ENCODE data around the gene DLGAP1.
A peak's percentile ranks its signal among the peaks of the same experiment; 100 is the strongest.
"Not testable (repeated sequence)": the region's sequence is repeated elsewhere in the genome, so short reads cannot be mapped to it uniquely, and the experiment has no call there.

DLGAP1 gene

DNA sequence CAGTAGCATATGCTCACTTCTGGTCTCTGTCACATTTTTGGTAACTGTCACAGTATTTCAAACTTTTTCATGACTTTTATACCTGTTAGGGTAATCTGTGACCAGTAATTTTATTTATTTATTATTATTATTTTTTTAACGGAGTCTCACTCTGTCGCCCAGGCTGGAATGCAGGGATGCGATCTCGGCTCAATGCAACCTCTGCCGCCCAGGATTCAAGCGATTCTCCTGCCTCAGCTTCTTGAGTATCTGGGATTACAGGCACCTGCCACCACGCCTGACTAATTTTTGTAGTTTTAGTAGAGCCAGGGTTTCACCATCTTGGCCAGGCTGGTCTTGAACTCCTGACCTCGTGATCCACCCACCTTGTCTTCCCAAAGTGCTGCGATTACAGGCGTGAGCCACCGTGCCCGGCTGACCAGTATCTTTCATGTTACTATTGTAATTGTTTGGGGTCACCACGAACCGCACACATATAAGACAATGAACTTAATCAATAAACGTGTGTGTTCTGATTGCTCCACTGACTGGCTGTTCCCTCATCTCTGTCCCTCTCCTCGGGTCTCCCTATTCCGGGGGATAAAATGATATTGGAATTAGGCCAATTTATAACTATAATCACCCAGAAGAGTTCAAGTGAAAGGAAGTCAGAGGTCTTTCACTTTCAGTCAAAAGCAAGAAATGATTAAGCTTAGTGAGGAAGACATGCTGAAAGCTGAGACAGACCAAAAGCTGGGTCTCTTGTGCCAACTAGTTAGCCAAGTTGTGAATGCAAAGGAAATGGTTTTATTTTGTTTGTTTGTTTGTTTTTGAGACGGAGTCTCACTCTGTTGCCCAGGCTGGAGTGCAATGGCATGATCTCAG lies 982.2 kb downstream of the DLGAP1 start:
- H2BK5ac ChIP-seq (ENCODE audit: low read length), result no peak overlapping the region
- no peak overlapping the region for H3K14ac ChIP-seq (ENCODE audit: low read length)
- no CpG with 5 or more reads among the region's 18 CpGs for WGBS, 2 donors (ENCODE audit: extremely low coverage in 2 of 2, insufficient read length in 2 of 2, insufficient replicate concordance in 1 of 2)

DNA sequence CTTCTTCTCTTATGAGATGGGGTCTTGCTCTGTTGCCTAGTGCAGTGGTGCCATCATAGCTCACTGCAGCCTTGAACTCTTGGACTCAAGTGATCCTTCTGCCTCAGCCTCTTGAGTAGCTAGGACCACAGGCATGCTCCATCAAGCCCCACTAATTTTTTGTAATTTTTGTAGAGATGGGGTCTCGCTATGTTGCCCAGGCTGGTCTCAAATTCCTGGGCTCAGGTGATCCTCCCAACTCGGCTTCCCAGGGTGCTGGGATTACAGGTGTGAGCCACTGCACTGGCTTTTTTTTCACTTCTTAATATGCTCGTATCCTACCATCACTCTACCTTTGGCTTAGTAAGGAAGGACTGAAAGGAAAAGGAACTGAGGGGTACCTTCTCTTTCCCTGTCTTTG lies 983.0 kb downstream of the DLGAP1 start:
- not testable (repeated sequence) for H3K18ac ChIP-seq (ENCODE audit: low read length); H3K4ac ChIP-seq (ENCODE audit: low read length); H3K9ac ChIP-seq (ENCODE audit: low read depth, low read length, poor library complexity); H2AK5ac ChIP-seq (ENCODE audit: low read depth, low read length); H3K4me3 ChIP-seq (ENCODE audit: low read length in 2 of 2); H4K91ac ChIP-seq (ENCODE audit: low read depth, low read length, poor library complexity); H2BK15ac ChIP-seq (ENCODE audit: low read length); H3K4me1 ChIP-seq (ENCODE audit: control insufficient read depth in 2 of 2, insufficient read depth in 1 of 2, low read depth in 1 of 2, low read length in 2 of 2); H2BK120ac ChIP-seq (ENCODE audit: low read depth, low read length); H3K27me3 ChIP-seq (ENCODE audit: control insufficient read depth in 3 of 3, insufficient read depth in 3 of 3, low read depth in 1 of 3, low read length in 3 of 3); H3K9me3 ChIP-seq (replicated peaks in 1 of 2; ENCODE audit: control insufficient read depth in 2 of 2, insufficient read depth in 1 of 2, low read depth in 1 of 2, low read length in 2 of 2); H3K36me3 ChIP-seq (replicated peaks in 1 of 2; ENCODE audit: control insufficient read depth in 2 of 2, insufficient read depth in 2 of 2, low read length in 2 of 2); H3K4me2 ChIP-seq (ENCODE audit: insufficient read depth, low read length, poor library complexity, severe bottlenecking); H3K27ac ChIP-seq (replicated peaks; ENCODE audit: low read length); DNase-seq (ENCODE audit: low spot score); H4K8ac ChIP-seq (ENCODE audit: low read depth, low read length); H2BK12ac ChIP-seq (ENCODE audit: low read length); H3K23ac ChIP-seq (ENCODE audit: low read depth, low read length, poor library complexity); H2AFZ ChIP-seq (ENCODE audit: low read length); H2BK5ac ChIP-seq (ENCODE audit: low read length); H3K79me1 ChIP-seq (ENCODE audit: low read depth, low read length)
- peak overlapping the region; percentile 44 for H3K14ac ChIP-seq (ENCODE audit: low read length)
- WGBS, 2 donors (ENCODE audit: extremely low coverage in 2 of 2, insufficient read length in 2 of 2, insufficient replicate concordance in 1 of 2), result no CpG with 5 or more reads among the region's 3 CpGs

More for the DNA sequence above, 982.2 kb downstream of the DLGAP1 start:
- no peak overlapping the region for H4K91ac ChIP-seq (ENCODE audit: low read depth, low read length, poor library complexity)
- H3K9me3 ChIP-seq (replicated peaks in 1 of 2; ENCODE audit: control insufficient read depth in 2 of 2, insufficient read depth in 1 of 2, low read depth in 1 of 2, low read length in 2 of 2), result peaks cover 0 to 8% of the 10 kb centered on the region in 2 donors
- H3K4me2 ChIP-seq (ENCODE audit: insufficient read depth, low read length, poor library complexity, severe bottlenecking), result no peak overlapping the region
- H2BK12ac ChIP-seq (ENCODE audit: low read length), result no peak overlapping the region
- no peak overlapping the region for H2BK120ac ChIP-seq (ENCODE audit: low read depth, low read length)
- peaks cover 0 to 2% of the 10 kb centered on the region in 2 donors for H3K4me1 ChIP-seq (ENCODE audit: control insufficient read depth in 2 of 2, insufficient read depth in 1 of 2, low read depth in 1 of 2, low read length in 2 of 2)
- no peak overlapping the region for H2AK5ac ChIP-seq (ENCODE audit: low read depth, low read length)
- H3K36me3 ChIP-seq (replicated peaks in 1 of 2; ENCODE audit: control insufficient read depth in 2 of 2, insufficient read depth in 2 of 2, low read length in 2 of 2), result no peaks in the 10 kb centered on the region
- H2AFZ ChIP-seq (ENCODE audit: low read length), result no peak overlapping the region
- H3K4ac ChIP-seq (ENCODE audit: low read length), result no peak overlapping the region
- no peak overlapping the region for H3K27ac ChIP-seq (replicated peaks; ENCODE audit: low read length)
- H3K79me1 ChIP-seq (ENCODE audit: low read depth, low read length), result no peaks in the 10 kb centered on the region
- H3K23ac ChIP-seq (ENCODE audit: low read depth, low read length, poor library complexity), result no peak overlapping the region
- H3K18ac ChIP-seq (ENCODE audit: low read length), result no peak overlapping the region
- no peak for DNase-seq (ENCODE audit: low spot score)
- no peak overlapping the region for H2BK15ac ChIP-seq (ENCODE audit: low read length)
- no peak overlapping the region for H3K9ac ChIP-seq (ENCODE audit: low read depth, low read length, poor library complexity)
- H4K8ac ChIP-seq (ENCODE audit: low read depth, low read length), result no peak overlapping the region
- H3K27me3 ChIP-seq (ENCODE audit: control insufficient read depth in 3 of 3, insufficient read depth in 3 of 3, low read depth in 1 of 3, low read length in 3 of 3), result no peaks in the 10 kb centered on the region
- no peak overlapping the region for H3K4me3 ChIP-seq (ENCODE audit: low read length in 2 of 2)

DNA sequence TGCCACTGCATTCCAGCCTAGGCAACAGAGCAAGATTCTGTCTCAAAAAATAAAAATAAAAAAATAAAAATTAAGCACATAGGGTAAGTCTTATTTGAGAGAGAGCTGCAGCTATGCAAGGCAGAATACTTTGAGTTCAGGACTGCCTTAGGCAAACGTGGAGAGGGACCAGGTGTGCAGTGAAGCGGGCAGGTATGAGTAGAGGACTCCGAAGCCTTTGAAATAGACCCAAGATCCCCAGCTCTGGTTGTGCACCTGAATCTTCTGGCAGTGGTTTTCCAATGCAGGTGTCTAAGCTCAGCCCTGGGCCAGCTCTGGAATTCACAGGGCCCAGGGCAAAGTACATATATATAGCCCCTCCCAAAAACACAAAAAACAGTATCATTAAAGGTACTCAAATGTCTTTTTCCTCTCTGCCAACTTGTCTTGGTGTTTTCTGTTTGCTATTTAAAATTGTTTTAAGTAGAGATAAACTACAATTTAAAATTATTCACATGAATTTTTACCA lies 983.9 kb downstream of the DLGAP1 start:
- no peak overlapping the region for H3K4me3 ChIP-seq (ENCODE audit: low read length in 2 of 2)
- no peak overlapping the region for H2AFZ ChIP-seq (ENCODE audit: low read length)

DNA sequence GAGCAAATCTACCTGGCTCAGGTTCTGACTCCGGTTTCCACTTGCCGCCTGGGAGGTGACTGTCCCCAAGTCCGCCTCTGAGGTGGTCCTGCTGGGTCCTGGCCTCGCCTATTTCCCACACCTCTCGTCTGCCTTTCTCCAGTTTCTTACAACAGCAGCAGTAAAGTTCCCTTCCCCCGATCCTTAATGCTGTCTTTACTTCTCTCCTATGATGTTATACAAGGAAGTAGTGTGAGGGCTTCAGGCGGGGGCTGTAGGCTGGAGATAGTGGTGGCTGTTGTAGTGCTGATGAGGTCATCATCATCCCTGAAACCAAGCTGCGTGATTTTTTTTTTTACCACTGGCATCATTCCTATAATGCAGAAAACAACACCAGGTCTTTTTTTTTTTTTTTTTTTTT lies 986.3 kb downstream of the DLGAP1 start:
- no peak overlapping the region for H4K8ac ChIP-seq (ENCODE audit: low read depth, low read length)
- DNase-seq (ENCODE audit: low spot score), result no peak
- no peak overlapping the region for H2BK120ac ChIP-seq (ENCODE audit: low read depth, low read length)
- no peak overlapping the region for H3K9ac ChIP-seq (ENCODE audit: low read depth, low read length, poor library complexity)
- H3K36me3 ChIP-seq (replicated peaks in 1 of 2; ENCODE audit: control insufficient read depth in 2 of 2, insufficient read depth in 2 of 2, low read length in 2 of 2), result no peaks in the 10 kb centered on the region
- no peak overlapping the region for H3K4me3 ChIP-seq (ENCODE audit: low read length in 2 of 2)
- H3K4ac ChIP-seq (ENCODE audit: low read length), result no peak overlapping the region
- no peak overlapping the region for H2BK15ac ChIP-seq (ENCODE audit: low read length)
- H3K79me1 ChIP-seq (ENCODE audit: low read depth, low read length), result no peaks in the 10 kb centered on the region
- no peak overlapping the region for H2BK5ac ChIP-seq (ENCODE audit: low read length)
- H3K18ac ChIP-seq (ENCODE audit: low read length), result no peak overlapping the region
- no peak overlapping the region for H2AFZ ChIP-seq (ENCODE audit: low read length)
- no peak overlapping the region for H3K27ac ChIP-seq (replicated peaks; ENCODE audit: low read length)
- H3K9me3 ChIP-seq (replicated peaks in 1 of 2; ENCODE audit: control insufficient read depth in 2 of 2, insufficient read depth in 1 of 2, low read depth in 1 of 2, low read length in 2 of 2), result no peaks in the 10 kb centered on the region
- H4K91ac ChIP-seq (ENCODE audit: low read depth, low read length, poor library complexity), result no peak overlapping the region
- peaks cover 2 to 4% of the 10 kb centered on the region in 2 donors for H3K4me1 ChIP-seq (ENCODE audit: control insufficient read depth in 2 of 2, insufficient read depth in 1 of 2, low read depth in 1 of 2, low read length in 2 of 2)
- WGBS, 2 donors (ENCODE audit: extremely low coverage in 2 of 2, insufficient read length in 2 of 2, insufficient replicate concordance in 1 of 2), result no CpG with 5 or more reads among the region's 8 CpGs
- no peak overlapping the region for H3K14ac ChIP-seq (ENCODE audit: low read length)
- H3K23ac ChIP-seq (ENCODE audit: low read depth, low read length, poor library complexity), result no peak overlapping the region
- H3K27me3 ChIP-seq (ENCODE audit: control insufficient read depth in 3 of 3, insufficient read depth in 3 of 3, low read depth in 1 of 3, low read length in 3 of 3), result no peaks in the 10 kb centered on the region
- no peak overlapping the region for H3K4me2 ChIP-seq (ENCODE audit: insufficient read depth, low read length, poor library complexity, severe bottlenecking)
- no peak overlapping the region for H2BK12ac ChIP-seq (ENCODE audit: low read length)
- H2AK5ac ChIP-seq (ENCODE audit: low read depth, low read length), result peak overlapping the region; percentile 74

More for the DNA sequence above, 983.9 kb downstream of the DLGAP1 start:
- Histone ChIP-seq H3K18ac (ENCODE audit: low read length) (no peak overlapping the region), H3K9me3 (replicated peaks in 1 of 2; ENCODE audit: control insufficient read depth in 2 of 2, insufficient read depth in 1 of 2, low read depth in 1 of 2, low read length in 2 of 2) (peaks cover 0 to 8% of the 10 kb centered on the region in 2 donors), H3K14ac (ENCODE audit: low read length) (no peak overlapping the region), H3K36me3 (replicated peaks in 1 of 2; ENCODE audit: control insufficient read depth in 2 of 2, insufficient read depth in 2 of 2, low read length in 2 of 2) (no peaks in the 10 kb centered on the region), H4K8ac (ENCODE audit: low read depth, low read length) (no peak overlapping the region), H2BK120ac (ENCODE audit: low read depth, low read length) (no peak overlapping the region), H3K23ac (ENCODE audit: low read depth, low read length, poor library complexity) (no peak overlapping the region), H3K27ac (replicated peaks; ENCODE audit: low read length) (no peak overlapping the region), H3K4ac (ENCODE audit: low read length) (no peak overlapping the region), H2AK5ac (ENCODE audit: low read depth, low read length) (no peak overlapping the region), H3K79me1 (ENCODE audit: low read depth, low read length) (no peaks in the 10 kb centered on the region), H3K9ac (ENCODE audit: low read depth, low read length, poor library complexity) (no peak overlapping the region), H2BK12ac (ENCODE audit: low read length) (no peak overlapping the region), H4K91ac (ENCODE audit: low read depth, low read length, poor library complexity) (no peak overlapping the region), H2BK5ac (ENCODE audit: low read length) (no peak overlapping the region), H3K4me1 (ENCODE audit: control insufficient read depth in 2 of 2, insufficient read depth in 1 of 2, low read depth in 1 of 2, low read length in 2 of 2) (peaks cover under 1 to 2% of the 10 kb centered on the region in 2 donors), H3K4me2 (ENCODE audit: insufficient read depth, low read length, poor library complexity, severe bottlenecking) (no peak overlapping the region), H2BK15ac (ENCODE audit: low read length) (no peak overlapping the region), H3K27me3 (ENCODE audit: control insufficient read depth in 3 of 3, insufficient read depth in 3 of 3, low read depth in 1 of 3, low read length in 3 of 3) (no peaks in the 10 kb centered on the region)
- DNase-seq (ENCODE audit: low spot score), result no peak
- WGBS, 2 donors (ENCODE audit: extremely low coverage in 2 of 2, insufficient read length in 2 of 2, insufficient replicate concordance in 1 of 2), result no CpG with 5 or more reads among the region's 3 CpGs

All from neuronal stem cell (in vitro differentiated cells).